GM12878 (cell line): ENCODE results near the gene PDE3B.

ENCODE experiments used
- CTCF ChIP-seq, 3 experiments: IDR thresholded peaks in 2 of 3; conservative IDR thresholded peaks in 1 of 3; 2 replicates each; pipeline ENCODE4 v1.5.1; 2011; ENCODE audit warnings: low read depth in 3 of 3, low read length in 3 of 3, mild to moderate bottlenecking in 3 of 3, control low read depth in 2 of 3, moderate library complexity in 2 of 3, inconsistent platforms in 1 of 3, mixed read lengths in 1 of 3; ENCODE audit not compliant: control insufficient read depth in 2 of 3, insufficient read depth in 1 of 3; ENCODE audit errors: extremely low read depth in 1 of 3
- FOXK2 ChIP-seq: fragments of 450-650 bp; IDR thresholded peaks from 2 replicates; pipeline ENCODE4 v1.6.1; 2017; ENCODE audit warnings: mild to moderate bottlenecking, moderate library complexity
- IKZF2 ChIP-seq, 2 experiments: fragments of 450-650 bp; IDR thresholded peaks; 2 replicates each; pipeline ENCODE4 v1.6.1; 2017; ENCODE audit warnings: mild to moderate bottlenecking in 2 of 2, moderate library complexity in 2 of 2
- POLR2A ChIP-seq: IDR thresholded peaks from 2 replicates; pipeline ENCODE4 v1.6.1; 2011; ENCODE audit warnings: low read depth, mild to moderate bottlenecking, low read length
- RCOR1 ChIP-seq: conservative IDR thresholded peaks from 2 replicates; pipeline ENCODE4 v1.6.1; 2012; ENCODE audit warnings: low read depth, low read length, improper control_type of control experiment
- SMAD1 ChIP-seq: fragments of 450-650 bp; IDR thresholded peaks from 2 replicates; pipeline ENCODE4 v1.6.1; 2018; ENCODE audit warnings: mild to moderate bottlenecking, low read depth; ENCODE audit not compliant: partially characterized antibody
- SP1 ChIP-seq: IDR thresholded peaks from one replicate; pipeline ENCODE4 v1.6.1; 2011; ENCODE audit warnings: low read depth, low read length
- SREBF2 ChIP-seq: IDR thresholded peaks from 2 replicates; pipeline ENCODE4 v1.6.1; 2012; ENCODE audit warnings: mild to moderate bottlenecking, low read length

GRCh38 chr11:14783788-14784187 is 140.2 kb downstream of the PDE3B start:
- TF ChIP-seq CTCF (IDR thresholded peaks at IDR 0.05 in 2 of 3, conservative IDR thresholded peaks at IDR 0.05 in 1 of 3; ENCODE audit: control insufficient read depth in 2 of 3, extremely low read depth in 1 of 3, insufficient read depth in 1 of 3, low read depth in 3 of 3, low read length in 3 of 3) (no peak), RCOR1 (no peak), SMAD1 (no peak), SP1 (no peak), IKZF2 (IDR thresholded peaks at IDR 0.05) (no peak), FOXK2 (no peak), POLR2A (no peak), SREBF2 (no peak)
